CD4-positive, CD25-positive, alpha-beta regulatory T cell (primary cell): ENCODE measurements around the gene RNF17. TPM values are rescaled to one million over a fixed set of nuclear protein-coding genes. Genes with fewer than 3 reads are reported as not detected.
A peak's percentile ranks its signal among the peaks of the same experiment; 100 is the strongest.

ENCODE experiments used
- ATAC-seq, 2 donors: fragments of 150-1000 bp; cut with Tn5 transposase; one replicate each; pipeline ENCODE4 v1.10.0; 2021; ENCODE audit warnings: low read depth in 2 of 2, moderate number of reproducible peaks in 2 of 2, moderate library complexity in 1 of 2
- DNase-seq, 3 donors: peaks; one replicate each; pipeline versions ENCODE4 v3.0.0 to v3.0.0-alpha.2; 2012 to 2022; ENCODE audit warnings: mixed read lengths in 1 of 3
- H3K27ac ChIP-seq: one replicate; pipeline ENCODE4 v1.7.0; 2013; ENCODE audit warnings: mild to moderate bottlenecking, low read length; ENCODE audit not compliant: insufficient read depth, poor library complexity, severe bottlenecking
- H3K27me3 ChIP-seq: one replicate; pipeline ENCODE4 v1.7.0; 2013; ENCODE audit warnings: low read length; ENCODE audit not compliant: control insufficient read depth, insufficient read depth
- H3K36me3 ChIP-seq: one replicate; pipeline ENCODE4 v1.7.0; 2013; ENCODE audit warnings: mild to moderate bottlenecking, low read length, moderate library complexity; ENCODE audit not compliant: control insufficient read depth, insufficient read depth
- H3K4me1 ChIP-seq: 2 replicates; pipeline ENCODE4 v1.7.0; 2013; ENCODE audit warnings: mild to moderate bottlenecking, low read length; ENCODE audit not compliant: insufficient read depth, control insufficient read depth, poor library complexity, severe bottlenecking
- H3K4me3 ChIP-seq: one replicate; pipeline ENCODE4 v1.7.0; 2013; ENCODE audit warnings: low read depth, mild to moderate bottlenecking, low read length, moderate library complexity
- H3K9me3 ChIP-seq, 2 experiments: 1 replicate in 1 of 2; 2 replicates in 1 of 2; pipeline ENCODE4 v1.7.0; 2013; ENCODE audit warnings: low read length in 2 of 2, mild to moderate bottlenecking in 1 of 2, moderate library complexity in 1 of 2; ENCODE audit not compliant: control insufficient read depth in 2 of 2
- H3K27ac Mint-ChIP-seq, 3 donors: one replicate each; pipeline ENCODE4 v1.8.0; 2020 to 2022; ENCODE audit warnings: mild to moderate bottlenecking in 3 of 3, mixed read lengths in 3 of 3, moderate library complexity in 2 of 3
- H3K27me3 Mint-ChIP-seq: one replicate; pipeline ENCODE4 v1.8.0; 2022; ENCODE audit warnings: mild to moderate bottlenecking, mixed read lengths
- H3K36me3 Mint-ChIP-seq: one replicate; pipeline ENCODE4 v1.8.0; 2020; ENCODE audit warnings: mixed read lengths
- H3K4me1 Mint-ChIP-seq, 4 donors: one replicate each; pipeline ENCODE4 v1.8.0; 2020 to 2022; ENCODE audit warnings: mixed read lengths in 4 of 4, mild to moderate bottlenecking in 1 of 4
- H3K4me3 Mint-ChIP-seq, 4 donors: one replicate each; pipeline ENCODE4 v1.8.0; 2020 to 2022; ENCODE audit warnings: mild to moderate bottlenecking in 4 of 4, mixed read lengths in 4 of 4, moderate library complexity in 3 of 4
- H3K9me3 Mint-ChIP-seq, 7 donors: one replicate each; pipeline ENCODE4 v1.8.0; 2020 to 2022; ENCODE audit warnings: mixed read lengths in 7 of 7, mild to moderate bottlenecking in 3 of 7, moderate library complexity in 2 of 7
- polyA plus RNA-seq, 4 donors: library from polyadenylated mRNA; unstranded; fragments of 300-500 nt; fragmentation: Illumina TruSeq; gene quantifications; one replicate each; pipeline ENCODE4 v1.2.3, GENCODE V29; 2021
- total RNA-seq: library from RNA; stranded (reverse); gene quantifications from one replicate; pipeline ENCODE4 v1.2.3, GENCODE V29; 2022

The RNF17 gene
- total and polyA plus RNA-seq, 5 donors from 2014 or later = 0.14 to 0.44 (median 0.28) TPM; not detected in 2

GRCh38 chr13:24905242-24905641 is 141.3 kb downstream of the RNF17 start:
- Mint-ChIP-seq H3K4me3 (no peak overlapping the region), H3K27ac (peak overlapping the region in 1 of 3 donors; percentile 21), H3K4me1 (no peaks in the 10 kb centered on the region), H3K27me3 (no peaks in the 10 kb centered on the region), H3K36me3 (peaks cover 43% of the 10 kb centered on the region), H3K9me3 (no peaks in the 10 kb centered on the region)
- Histone ChIP-seq H3K4me1 (no peaks in the 10 kb centered on the region), H3K36me3 (peaks cover 11% of the 10 kb centered on the region), H3K9me3 (no peaks in the 10 kb centered on the region), H3K27ac (no peak overlapping the region), H3K4me3 (no peak overlapping the region), H3K27me3 (no peaks in the 10 kb centered on the region)
- ATAC-seq (no peak), DNase-seq (no peak)

DNA sequence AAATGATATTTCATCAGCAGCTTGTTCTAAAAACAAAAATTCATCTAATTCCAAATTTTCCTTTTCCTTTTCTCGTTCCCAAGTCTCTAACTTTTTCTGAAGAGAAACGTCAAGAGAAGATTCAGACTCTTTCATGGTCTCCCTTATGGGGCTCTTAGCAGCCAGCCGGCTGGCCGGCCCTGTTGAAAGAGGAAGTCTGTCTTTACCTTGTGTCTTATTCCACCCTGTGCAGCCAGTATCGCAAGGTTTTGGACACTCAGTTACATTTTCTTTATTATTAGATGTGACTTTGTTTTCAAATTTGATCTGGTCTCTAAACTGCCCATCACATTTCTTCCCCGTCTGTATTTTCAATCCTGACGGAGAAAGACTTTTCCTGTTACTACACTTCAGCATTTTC is 142.3 kb downstream of the RNF17 start:
- no peaks in the 10 kb centered on the region for H3K9me3 Mint-ChIP-seq
- DNase-seq = no peak
- no peaks in the 10 kb centered on the region for H3K9me3 ChIP-seq
- no peak overlapping the region for H3K27ac ChIP-seq
- no peak overlapping the region for H3K27ac Mint-ChIP-seq
- no peaks in the 10 kb centered on the region for H3K4me1 ChIP-seq
- H3K4me1 Mint-ChIP-seq = no peaks in the 10 kb centered on the region
- H3K27me3 Mint-ChIP-seq = no peaks in the 10 kb centered on the region
- H3K4me3 Mint-ChIP-seq = no peak overlapping the region
- peaks cover 11% of the 10 kb centered on the region for H3K36me3 ChIP-seq
- no peaks in the 10 kb centered on the region for H3K27me3 ChIP-seq
- no peak overlapping the region for H3K4me3 ChIP-seq
- H3K36me3 Mint-ChIP-seq = peaks cover 40% of the 10 kb centered on the region
- no peak for ATAC-seq

GRCh38 chr13:24910502-24911132 is 146.6 kb downstream of the RNF17 start:
- Histone ChIP-seq H3K27ac (no peak overlapping the region), H3K9me3 (no peaks in the 10 kb centered on the region), H3K4me1 (no peaks in the 10 kb centered on the region), H3K36me3 (peaks cover 11% of the 10 kb centered on the region), H3K27me3 (no peaks in the 10 kb centered on the region), H3K4me3 (no peak overlapping the region)
- Mint-ChIP-seq H3K27me3 (no peaks in the 10 kb centered on the region), H3K36me3 (peaks cover 26% of the 10 kb centered on the region), H3K4me3 (no peak overlapping the region), H3K4me1 (peaks cover 0 to 6% (median 3%) of the 10 kb centered on the region in 4 donors), H3K9me3 (no peaks in the 10 kb centered on the region), H3K27ac (no peak overlapping the region)
- no peak for ATAC-seq
- DNase-seq = no peak

- DNase-seq (no peak), ATAC-seq (no peak)
- no peak overlapping the region for H3K27ac ChIP-seq
- H3K36me3 Mint-ChIP-seq = peaks cover 19% of the 10 kb centered on the region
- no peaks in the 10 kb centered on the region for H3K27me3 Mint-ChIP-seq
- H3K4me1 ChIP-seq = no peaks in the 10 kb centered on the region
- H3K9me3 Mint-ChIP-seq = no peaks in the 10 kb centered on the region
- H3K27ac Mint-ChIP-seq = no peak overlapping the region
- H3K4me1 Mint-ChIP-seq = peaks cover 0 to 9% (median 5%) of the 10 kb centered on the region in 4 donors
- H3K36me3 ChIP-seq = peaks cover 7% of the 10 kb centered on the region
- H3K27me3 ChIP-seq = no peaks in the 10 kb centered on the region
- no peak overlapping the region for H3K4me3 ChIP-seq
- H3K9me3 ChIP-seq = no peaks in the 10 kb centered on the region
- H3K4me3 Mint-ChIP-seq = peak overlapping the region in 1 of 4 donors; percentile 29
Observed at GRCh38 chr13:24911133-24911908, 147.4 kb downstream of the RNF17 start.

DNA sequence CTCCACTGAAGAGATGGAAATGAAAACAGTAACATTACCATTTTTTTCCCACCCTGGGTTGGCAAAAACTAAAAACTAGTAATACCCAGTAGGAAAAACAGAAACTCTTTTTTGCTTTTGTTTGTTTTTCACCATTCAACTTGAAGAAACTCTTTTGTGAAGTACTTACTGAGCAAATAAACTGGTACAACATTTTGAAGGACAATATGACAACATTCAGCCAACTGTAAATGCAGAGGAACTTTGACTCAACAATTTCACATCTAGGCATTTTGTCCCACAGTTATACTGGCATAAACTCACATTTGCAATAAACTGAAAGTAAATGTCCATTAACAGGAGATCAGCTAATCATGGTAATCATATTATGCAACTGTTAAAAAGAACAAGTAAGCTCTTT is 152.5 kb downstream of the RNF17 start:
- Histone ChIP-seq H3K4me3 (no peak overlapping the region), H3K9me3 (no peaks in the 10 kb centered on the region), H3K27me3 (no peaks in the 10 kb centered on the region), H3K4me1 (no peaks in the 10 kb centered on the region), H3K27ac (no peak overlapping the region), H3K36me3 (no peaks in the 10 kb centered on the region)
- peaks cover 4% of the 10 kb centered on the region for H3K36me3 Mint-ChIP-seq
- DNase-seq (no peak), ATAC-seq (no peak)
- peaks cover under 1 to 9% (median 5%) of the 10 kb centered on the region in 4 donors for H3K4me1 Mint-ChIP-seq
- no peak overlapping the region for H3K4me3 Mint-ChIP-seq
- H3K9me3 Mint-ChIP-seq = no peaks in the 10 kb centered on the region
- no peak overlapping the region for H3K27ac Mint-ChIP-seq
- H3K27me3 Mint-ChIP-seq = no peaks in the 10 kb centered on the region

- H3K4me1 Mint-ChIP-seq = peaks cover 4 to 22% (median 13%) of the 10 kb centered on the region in 4 donors
- no peaks in the 10 kb centered on the region for H3K9me3 Mint-ChIP-seq
- H3K27ac Mint-ChIP-seq = peak overlapping the region in 1 of 3 donors; percentile 2
Observed at GRCh38 chr13:24921003-24921402, 157.0 kb downstream of the RNF17 start.

DNA sequence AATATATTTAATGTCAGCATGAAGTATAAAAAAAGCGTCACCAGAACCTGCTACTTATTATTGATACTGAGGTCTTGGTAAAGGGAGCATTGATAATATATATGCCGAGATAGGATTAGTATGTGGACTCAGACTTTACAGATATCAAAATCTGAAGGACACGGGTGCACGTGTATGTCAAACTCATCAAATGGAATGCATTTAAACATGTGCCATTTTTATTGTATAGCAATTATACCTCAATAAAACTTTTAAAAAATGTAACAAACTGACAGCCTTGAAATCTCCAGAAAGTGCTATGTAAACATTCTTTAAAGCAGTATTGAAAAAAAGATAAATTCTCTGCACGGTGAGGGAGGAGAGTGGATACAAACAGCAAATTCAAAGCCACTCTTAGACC is 157.9 kb downstream of the RNF17 start:
- H3K9me3 ChIP-seq = no peaks in the 10 kb centered on the region
- peak overlapping the region; percentile 85 for H3K27ac ChIP-seq
- no peaks in the 10 kb centered on the region for H3K27me3 ChIP-seq
- Mint-ChIP-seq H3K4me3 (peak overlapping the region; percentile 90 to 98 (median 98)), H3K27ac (peak overlapping the region in 2 of 3 donors; percentile 98), H3K4me1 (peaks cover 3 to 22% (median 12%) of the 10 kb centered on the region in 4 donors), H3K27me3 (peaks cover 10% of the 10 kb centered on the region), H3K9me3 (no peaks in the 10 kb centered on the region), H3K36me3 (peaks cover 3% of the 10 kb centered on the region)
- H3K4me1 ChIP-seq = peaks cover 7% of the 10 kb centered on the region
- no peaks in the 10 kb centered on the region for H3K36me3 ChIP-seq
- no peak for ATAC-seq
- DNase-seq = no peak
- peak overlapping the region; percentile 96 for H3K4me3 ChIP-seq

More at GRCh38 chr13:24921003-24921402, 157.0 kb downstream of the RNF17 start:
- no peaks in the 10 kb centered on the region for H3K36me3 ChIP-seq
- no peaks in the 10 kb centered on the region for H3K9me3 ChIP-seq
- Mint-ChIP-seq H3K36me3 (peaks cover 3% of the 10 kb centered on the region), H3K4me3 (peak overlapping the region; percentile 8 to 79 (median 66)), H3K27me3 (peaks cover 4% of the 10 kb centered on the region)
- H3K4me1 ChIP-seq = peaks cover 7% of the 10 kb centered on the region
- no peak overlapping the region for H3K27ac ChIP-seq
- H3K4me3 ChIP-seq = no peak overlapping the region
- ATAC-seq (no peak), DNase-seq (no peak)
- H3K27me3 ChIP-seq = no peaks in the 10 kb centered on the region
